DND-41 (cell line): ENCODE measurements around the gene KRT86.

Experiments
- ATAC-seq: fragments of 200-7000 bp; cut with Tn5 transposase; 3 replicates; pipeline ENCODE4 v1.9.1; 2021; ENCODE audit warnings: low read depth; ENCODE audit not compliant: insufficient read depth
- DNase-seq: peaks from one replicate; pipeline ENCODE4 v3.0.0-alpha.2; 2020
- H2AFZ ChIP-seq: 2 replicates; pipeline ENCODE4 v1.6.0; 2012; ENCODE audit warnings: low read depth, low read length
- H3K27ac ChIP-seq: 2 replicates; pipeline ENCODE4 v1.5.1; 2012; ENCODE audit warnings: low read length, inconsistent platforms
- H3K27me3 ChIP-seq: fragments of 200-600 bp; sonication (generic); 2 replicates; pipeline ENCODE4 v1.6.0; 2012; ENCODE audit warnings: low read length, mild to moderate bottlenecking, inconsistent platforms; ENCODE audit not compliant: insufficient read depth, poor library complexity
- H3K36me3 ChIP-seq: 2 replicates; pipeline ENCODE4 v1.5.1; 2012; ENCODE audit warnings: low read length, inconsistent platforms; ENCODE audit not compliant: insufficient read depth
- H3K4me1 ChIP-seq: 2 replicates; pipeline ENCODE4 v1.5.1; 2012; ENCODE audit warnings: mild to moderate bottlenecking, low read length; ENCODE audit not compliant: insufficient read depth
- H3K4me2 ChIP-seq: 2 replicates; pipeline ENCODE4 v1.6.0; 2012; ENCODE audit warnings: mild to moderate bottlenecking, moderate library complexity, low read length, inconsistent platforms; ENCODE audit not compliant: insufficient read depth
- H3K4me3 ChIP-seq, 2 experiments: fragments of 200-600 bp in 1 of 2; shearing (Covaris generic) in 1 of 2; 2 replicates each; pipeline ENCODE4 v1.5.1; 2012 to 2016; ENCODE audit warnings: inconsistent platforms in 2 of 2, low read length in 2 of 2, mild to moderate bottlenecking in 2 of 2, low read depth in 1 of 2, moderate library complexity in 1 of 2
- H3K79me2 ChIP-seq: 2 replicates; pipeline ENCODE4 v1.6.0; 2012; ENCODE audit warnings: low read length, inconsistent platforms; ENCODE audit not compliant: insufficient read depth
- H3K9ac ChIP-seq: 2 replicates; pipeline ENCODE4 v1.6.0; 2012; ENCODE audit warnings: low read depth, mild to moderate bottlenecking, inconsistent platforms, low read length, moderate library complexity
- H3K9me3 ChIP-seq: 2 replicates; pipeline ENCODE4 v1.5.1; 2012; ENCODE audit warnings: low read length, moderate library complexity, mild to moderate bottlenecking, inconsistent platforms; ENCODE audit not compliant: insufficient read depth, severe bottlenecking
- H4K20me1 ChIP-seq: 2 replicates; pipeline ENCODE4 v1.6.0; 2012; ENCODE audit warnings: low read length; ENCODE audit not compliant: insufficient read depth
- EZH2 ChIP-seq: IDR thresholded peaks from 3 replicates; pipeline ENCODE4 v1.6.1; 2012; ENCODE audit warnings: borderline replicate concordance, low read depth, mild to moderate bottlenecking, moderate library complexity, low read length, inconsistent platforms; ENCODE audit not compliant: severe bottlenecking
- TF ChIP-seq, protein P1 (sequence below): IDR thresholded peaks from 2 replicates; pipeline ENCODE4 v1.5.1; 2012; ENCODE audit warnings: borderline replicate concordance, low read length, moderate library complexity, mild to moderate bottlenecking; ENCODE audit not compliant: poor library complexity, severe bottlenecking; ENCODE audit errors: extremely low read depth

The KRT86 gene

DNA sequence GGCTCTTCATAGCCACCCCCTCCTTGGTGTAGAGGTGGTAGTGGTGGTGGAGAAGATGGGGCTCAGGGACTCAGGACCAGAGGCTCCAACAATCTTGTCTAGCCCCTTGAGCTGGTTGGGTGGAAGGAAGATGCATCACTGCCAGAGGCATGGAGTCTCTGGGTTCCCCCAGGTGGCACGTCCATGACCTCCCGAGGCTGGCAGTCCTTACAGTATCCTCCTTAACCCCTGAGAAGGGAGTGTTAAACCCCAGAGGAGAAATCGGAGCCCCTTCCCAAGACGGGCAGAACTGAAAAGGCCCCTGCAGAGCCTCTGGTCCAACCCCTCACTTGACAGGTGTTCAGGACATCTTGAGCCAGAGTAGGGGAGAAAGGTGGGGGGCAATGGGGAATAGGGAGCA, 37.6 kb downstream of the KRT86 start:
- Histone ChIP-seq H4K20me1 (no peaks in the 10 kb centered on the region; the same call in 1 of the 2 replicates), H3K9ac (no peak overlapping the region), H3K27me3 (peaks cover 16% of the 10 kb centered on the region), H2AFZ (no peak overlapping the region), H3K79me2 (no peaks in the 10 kb centered on the region), H3K9me3 (no peaks in the 10 kb centered on the region), H3K36me3 (no peaks in the 10 kb centered on the region), H3K4me2 (no peak overlapping the region), H3K27ac (no peak overlapping the region), H3K4me3 (no peak overlapping the region), H3K4me1 (no peaks in the 10 kb centered on the region)
- TF ChIP-seq, protein P1, sequence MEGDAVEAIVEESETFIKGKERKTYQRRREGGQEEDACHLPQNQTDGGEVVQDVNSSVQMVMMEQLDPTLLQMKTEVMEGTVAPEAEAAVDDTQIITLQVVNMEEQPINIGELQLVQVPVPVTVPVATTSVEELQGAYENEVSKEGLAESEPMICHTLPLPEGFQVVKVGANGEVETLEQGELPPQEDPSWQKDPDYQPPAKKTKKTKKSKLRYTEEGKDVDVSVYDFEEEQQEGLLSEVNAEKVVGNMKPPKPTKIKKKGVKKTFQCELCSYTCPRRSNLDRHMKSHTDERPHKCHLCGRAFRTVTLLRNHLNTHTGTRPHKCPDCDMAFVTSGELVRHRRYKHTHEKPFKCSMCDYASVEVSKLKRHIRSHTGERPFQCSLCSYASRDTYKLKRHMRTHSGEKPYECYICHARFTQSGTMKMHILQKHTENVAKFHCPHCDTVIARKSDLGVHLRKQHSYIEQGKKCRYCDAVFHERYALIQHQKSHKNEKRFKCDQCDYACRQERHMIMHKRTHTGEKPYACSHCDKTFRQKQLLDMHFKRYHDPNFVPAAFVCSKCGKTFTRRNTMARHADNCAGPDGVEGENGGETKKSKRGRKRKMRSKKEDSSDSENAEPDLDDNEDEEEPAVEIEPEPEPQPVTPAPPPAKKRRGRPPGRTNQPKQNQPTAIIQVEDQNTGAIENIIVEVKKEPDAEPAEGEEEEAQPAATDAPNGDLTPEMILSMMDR, result no peak
- no peak for TF ChIP-seq EZH2
- DNase-seq (no peak), ATAC-seq (no peak)

DNA sequence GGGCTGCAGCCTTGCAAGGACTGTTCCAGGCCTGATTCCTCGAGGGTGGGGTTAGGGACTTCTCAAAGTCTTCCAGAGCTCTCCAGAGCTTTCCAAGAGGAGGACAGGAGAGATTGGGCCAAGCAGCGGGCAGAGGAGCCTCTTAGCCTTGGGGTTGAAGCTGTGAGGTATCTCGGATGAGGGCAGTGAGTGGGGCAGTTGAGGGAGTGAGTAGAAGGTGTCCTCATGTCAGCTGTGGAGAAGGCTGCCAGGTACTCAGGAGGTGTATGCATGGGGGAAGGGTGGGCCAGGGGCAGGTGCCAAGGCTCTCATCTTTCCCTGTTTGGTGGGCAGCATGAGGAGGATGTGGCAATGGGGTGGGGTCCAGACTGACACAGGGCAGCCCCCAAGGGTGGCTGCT, 39.0 kb downstream of the KRT86 start:
- Histone ChIP-seq H2AFZ (no peak overlapping the region), H3K27ac (no peak overlapping the region), H3K9me3 (no peaks in the 10 kb centered on the region), H3K4me3 (no peak overlapping the region), H3K27me3 (peaks cover 16% of the 10 kb centered on the region), H4K20me1 (no peaks in the 10 kb centered on the region; the same call in 1 of the 2 replicates), H3K9ac (no peak overlapping the region), H3K4me2 (no peak overlapping the region), H3K4me1 (no peaks in the 10 kb centered on the region), H3K79me2 (no peaks in the 10 kb centered on the region), H3K36me3 (no peaks in the 10 kb centered on the region)
- no peak for TF ChIP-seq EZH2
- TF ChIP-seq, protein P1, result no peak
- no peak for ATAC-seq
- DNase-seq, result no peak

DNA sequence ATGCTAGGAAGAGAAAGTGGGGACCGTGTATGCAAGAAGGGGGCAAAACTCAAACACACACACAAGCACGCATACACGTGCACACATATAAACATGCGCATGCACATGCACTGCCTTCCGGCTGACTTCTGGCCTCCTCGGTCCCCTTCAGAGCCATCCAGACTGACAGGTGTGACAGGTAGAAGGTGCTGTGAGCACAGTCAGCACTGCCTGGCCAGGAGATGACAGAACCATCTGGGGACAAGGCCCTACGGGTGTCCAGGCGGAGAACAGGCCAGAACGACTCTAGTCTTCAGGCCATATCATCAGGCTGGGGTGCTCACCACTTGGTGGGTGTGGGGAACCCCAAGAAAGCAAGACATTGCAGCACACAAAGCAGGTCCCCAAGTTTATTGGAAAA, 39.5 kb downstream of the KRT86 start:
- no peak for ATAC-seq
- no peaks in the 10 kb centered on the region for H3K36me3 ChIP-seq
- H3K9ac ChIP-seq, result no peak overlapping the region
- DNase-seq, result no peak
- no peaks in the 10 kb centered on the region; the same call in 1 of the 2 replicates for H4K20me1 ChIP-seq
- H3K79me2 ChIP-seq, result no peaks in the 10 kb centered on the region
- TF ChIP-seq, protein P1, result no peak
- no peak for TF ChIP-seq EZH2
- H3K27me3 ChIP-seq, result peaks cover 15% of the 10 kb centered on the region
- H3K4me3 ChIP-seq, result no peak overlapping the region
- no peak overlapping the region for H2AFZ ChIP-seq
- H3K4me2 ChIP-seq, result no peak overlapping the region
- no peaks in the 10 kb centered on the region for H3K9me3 ChIP-seq
- H3K27ac ChIP-seq, result no peak overlapping the region
- H3K4me1 ChIP-seq, result no peaks in the 10 kb centered on the region

DNA sequence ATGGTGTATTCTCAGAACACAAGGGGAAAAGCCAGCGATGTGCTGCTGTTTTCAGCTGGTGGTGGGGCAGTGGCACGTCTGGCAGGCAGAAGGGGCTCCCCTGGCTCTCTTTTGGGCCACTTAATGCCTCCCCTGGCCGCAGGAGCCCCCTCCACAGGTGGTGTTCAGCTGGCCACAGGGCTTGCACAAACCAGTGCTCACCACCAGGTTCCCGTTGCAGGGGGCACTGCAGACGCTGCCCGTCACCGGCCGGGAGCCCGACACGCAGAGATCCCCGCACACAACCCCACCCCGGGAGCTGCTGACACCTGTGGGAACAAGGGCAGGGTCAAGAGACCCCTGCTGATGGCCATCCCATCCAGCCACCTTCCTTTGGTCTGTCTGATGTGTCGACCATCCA, 40.1 kb downstream of the KRT86 start:
- Histone ChIP-seq H3K9ac (no peak overlapping the region), H3K9me3 (no peaks in the 10 kb centered on the region), H2AFZ (no peak overlapping the region), H3K27ac (no peak overlapping the region), H3K4me2 (no peak overlapping the region), H3K36me3 (no peaks in the 10 kb centered on the region), H3K4me3 (no peak overlapping the region), H3K27me3 (peaks cover 9% of the 10 kb centered on the region), H3K79me2 (no peaks in the 10 kb centered on the region), H3K4me1 (no peaks in the 10 kb centered on the region), H4K20me1 (no peaks in the 10 kb centered on the region; the same call in 1 of the 2 replicates)
- ATAC-seq, result no peak
- TF ChIP-seq, protein P1, result no peak
- TF ChIP-seq EZH2, result no peak
- no peak for DNase-seq
